Hepatocyte (in vitro differentiated cells): ENCODE data around the gene DNTT.

Experiments used
- CTCF ChIP-seq: fragments of 200-600 bp; sonication (generic); IDR thresholded peaks from 2 replicates; pipeline ENCODE4 v1.5.1; 2016; ENCODE audit warnings: antibody characterized with exemption, mild to moderate bottlenecking; ENCODE audit not compliant: poor library complexity
- EZH2 ChIP-seq: fragments of 200-600 bp; sonication (generic); IDR thresholded peaks from 2 replicates; pipeline ENCODE4 v1.6.1; 2016; ENCODE audit warnings: antibody characterized with exemption, mild to moderate bottlenecking, borderline replicate concordance
- EZH2phosphoT487 ChIP-seq: fragments of 200-600 bp; sonication (generic); IDR thresholded peaks from one replicate; pipeline ENCODE4 v1.6.1; 2018; ENCODE audit warnings: antibody characterized with exemption, mild to moderate bottlenecking, low read depth, moderate library complexity; ENCODE audit not compliant: unreplicated experiment, severe bottlenecking

GRCh38 chr10:96257944-96258343 is 46.3 kb upstream of the DNTT start:
- TF ChIP-seq CTCF (no peak), EZH2phosphoT487 (no peak), EZH2 (no peak)
